HG03139 (cell line): ENCODE measurements around the gene NIN.

Experiments
- ATAC-seq: cut with Tn5 transposase; IDR thresholded peaks from one replicate; pipeline ENCODE4 v1.9.1; 2021; ENCODE audit not compliant: unreplicated experiment

The NIN gene

DNA sequence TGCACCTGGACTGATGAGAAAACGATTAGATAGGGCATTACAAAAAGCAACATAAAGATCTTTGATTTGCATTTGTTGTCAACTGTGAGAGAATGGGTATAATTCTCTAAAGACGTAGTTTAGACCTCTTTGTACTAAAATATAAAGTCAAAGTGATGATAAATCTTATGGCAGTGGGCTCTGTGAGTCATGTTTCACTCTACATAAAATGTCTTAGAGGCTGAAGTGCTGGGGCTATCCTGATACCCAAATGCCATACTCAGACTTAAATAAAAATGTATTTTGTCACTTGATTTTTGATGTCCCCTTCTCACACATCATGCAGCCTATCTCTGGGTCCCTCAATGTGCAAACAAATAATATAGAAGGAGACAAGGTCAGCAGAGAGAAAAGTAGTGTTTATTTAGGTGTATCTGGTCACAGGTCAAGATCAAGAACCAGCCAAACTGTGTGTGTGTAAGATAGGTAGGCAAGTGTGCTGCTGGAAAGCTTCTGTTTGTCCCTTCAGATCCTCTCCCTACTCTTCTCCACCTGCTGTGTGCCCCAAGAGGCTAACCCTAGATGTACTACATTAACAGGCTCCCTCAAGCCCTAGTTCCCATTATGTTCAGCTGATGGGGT, 7.0 kb upstream of the NIN start:
- no peak for ATAC-seq

GRCh38 chr14:50837271-50837670, 6.3 kb upstream of the NIN start:
- ATAC-seq: no peak

DNA sequence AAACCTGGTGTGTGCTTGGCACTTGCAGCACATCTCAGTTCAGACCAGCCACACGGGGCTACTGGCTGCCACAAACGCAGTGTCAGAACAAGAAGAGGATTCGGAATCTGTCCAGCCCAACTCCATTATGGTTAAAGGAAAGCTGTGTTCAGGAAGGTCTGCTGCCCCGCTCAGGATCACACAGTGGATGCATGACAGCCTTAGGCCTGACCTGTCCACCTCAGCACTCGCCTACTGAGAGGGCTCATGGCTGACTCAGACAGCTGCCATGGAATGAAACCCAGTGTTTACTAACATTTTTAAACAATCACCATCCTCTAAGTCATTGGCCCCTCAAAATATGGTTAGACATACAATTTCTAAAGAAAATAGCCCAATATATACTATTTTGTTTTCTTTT, 5.6 kb upstream of the NIN start:
- no peak for ATAC-seq

GRCh38 chr14:50835280-50835679, 4.3 kb upstream of the NIN start:
- no peak for ATAC-seq

- ATAC-seq: no peak
Measured at GRCh38 chr14:50834802-50835276, 3.9 kb upstream of the NIN start.

DNA sequence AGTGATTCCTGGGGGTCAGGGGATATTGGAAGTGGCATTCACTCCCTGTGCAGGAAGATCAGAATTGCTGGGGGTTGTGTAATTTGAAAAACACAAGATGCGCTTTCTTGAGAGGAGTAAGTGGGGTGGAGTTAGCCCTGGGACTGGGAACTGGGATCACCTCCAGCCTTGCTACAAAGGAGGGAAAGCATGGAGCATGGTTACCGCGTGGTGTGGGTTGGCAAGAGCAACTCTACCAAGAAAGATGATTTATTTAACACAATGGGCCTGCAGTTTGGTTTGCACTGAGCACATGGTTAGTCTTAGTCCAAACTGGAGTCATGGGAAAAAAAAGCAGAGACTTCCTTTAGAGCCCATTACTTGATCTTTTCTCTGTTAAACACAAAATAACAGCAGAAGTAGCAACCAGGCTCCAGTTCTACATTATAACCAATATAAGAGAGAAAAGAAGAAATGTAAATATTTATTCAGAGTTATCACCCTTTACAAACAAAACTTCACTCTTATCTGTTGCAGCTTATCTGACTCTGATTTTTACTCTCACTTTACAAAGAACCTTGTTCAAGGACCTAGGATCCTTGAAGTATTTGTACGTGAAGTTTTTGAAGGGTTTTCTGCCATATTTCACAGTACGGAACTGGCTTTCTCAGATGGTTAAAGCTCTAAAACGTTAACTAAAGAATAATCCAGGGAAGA, 2.1 kb upstream of the NIN start:
- no peak for ATAC-seq

DNA sequence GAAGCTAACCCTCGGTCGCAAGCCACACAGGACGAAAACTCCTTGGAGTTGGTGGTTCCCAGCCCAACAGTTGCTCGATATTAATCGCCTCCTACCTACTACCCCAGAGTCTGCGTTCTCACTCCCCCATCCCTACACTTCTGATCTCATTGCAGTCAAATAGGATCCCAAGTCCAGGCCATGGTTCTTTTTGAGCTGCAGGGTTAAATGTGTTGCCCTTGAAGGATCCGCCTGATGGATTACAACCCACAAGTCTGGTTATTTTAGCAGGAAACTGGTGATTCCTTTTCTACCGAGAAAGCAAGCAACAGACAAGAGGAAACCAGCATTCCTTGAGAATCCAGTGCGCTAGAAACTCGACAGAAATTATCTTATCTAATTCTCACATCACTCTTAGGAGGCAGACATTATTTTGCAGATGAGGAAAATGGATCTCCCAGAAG, 785 bp upstream of the NIN start:
- ATAC-seq: no peak

DNA sequence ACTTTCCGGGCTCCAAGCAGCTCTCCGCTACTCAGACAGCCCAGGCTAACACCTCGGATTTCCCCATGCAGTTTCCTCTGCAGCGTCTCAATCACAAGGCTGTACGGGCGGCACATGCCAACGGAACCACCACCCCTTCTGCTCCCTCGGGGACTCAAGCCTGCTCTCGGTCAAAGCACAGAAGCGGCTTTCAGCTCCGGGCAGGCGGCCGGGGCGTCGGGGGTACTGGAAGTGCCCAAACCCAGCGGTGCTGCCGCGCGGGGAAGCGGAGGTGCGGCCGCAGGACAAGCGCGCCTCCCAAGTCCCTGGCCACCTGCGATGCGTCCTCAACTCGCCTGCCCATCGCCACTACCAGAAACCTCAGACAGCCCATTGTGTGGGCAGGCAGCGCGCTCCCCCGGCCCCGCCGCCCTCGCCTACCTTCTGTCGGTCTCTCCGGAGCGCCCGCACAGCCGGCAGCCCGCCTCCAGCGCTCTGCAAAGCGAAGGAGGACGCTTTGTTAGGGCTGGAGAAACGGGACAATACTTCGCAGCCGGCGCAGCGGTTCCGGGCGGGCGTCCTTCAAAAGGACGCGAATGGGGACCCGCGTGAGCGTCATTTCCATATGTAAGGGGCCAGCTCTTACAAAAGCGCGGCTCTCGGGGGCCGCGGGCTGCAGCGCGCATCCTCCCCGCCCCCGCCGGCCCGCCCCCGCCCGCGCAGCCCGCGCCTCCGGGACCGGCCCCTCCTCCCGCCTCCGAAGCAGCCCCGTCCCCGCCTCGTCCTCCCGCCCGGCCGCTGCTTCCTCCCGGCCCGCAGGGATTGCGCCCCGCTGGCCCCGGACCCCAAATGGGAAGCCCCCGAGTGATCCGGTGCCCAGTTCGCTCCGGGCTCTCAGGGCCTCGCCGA, 674 bp downstream of the NIN start:
- peak; percentile 29 for ATAC-seq

GRCh38 chr14:50829489-50830043, 1.4 kb downstream of the NIN start:
- no peak for ATAC-seq

DNA sequence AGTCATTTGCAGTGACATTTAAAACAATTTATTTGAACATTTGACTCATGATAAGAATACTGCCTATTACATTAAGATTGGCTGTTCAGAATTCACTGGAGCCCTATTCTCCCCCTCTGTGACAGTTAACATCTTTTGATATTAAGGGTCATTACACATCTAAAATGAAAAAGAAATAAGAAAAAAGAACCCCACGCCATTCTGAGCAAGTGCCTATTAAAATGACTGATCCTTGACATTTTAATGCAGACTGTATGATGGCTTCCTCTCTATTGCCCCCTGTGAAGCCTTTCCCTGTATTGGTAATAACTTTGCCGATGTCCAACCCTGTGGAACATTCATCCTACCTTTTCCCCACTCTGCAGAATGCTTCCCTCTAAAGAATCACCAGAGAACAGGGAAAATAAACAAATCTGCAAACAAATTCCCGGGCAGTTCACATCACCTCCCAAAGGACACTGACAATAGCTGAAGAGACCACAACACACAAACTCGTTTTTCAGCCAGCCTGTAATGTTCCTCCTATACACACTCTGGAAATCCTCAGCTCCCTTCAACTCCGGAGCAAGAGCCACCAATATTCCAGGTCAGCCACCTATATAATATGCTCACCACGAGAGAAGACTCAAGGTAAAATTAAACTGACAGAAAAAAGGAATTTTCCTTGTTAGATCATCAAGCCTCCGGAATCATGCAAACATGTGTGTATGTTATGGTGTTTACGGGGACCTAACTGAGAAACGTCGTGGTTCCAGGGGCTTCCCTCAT, 2.1 kb downstream of the NIN start:
- no peak for ATAC-seq

- ATAC-seq: no peak
Measured at GRCh38 chr14:50826681-50827080, 4.3 kb downstream of the NIN start.

- ATAC-seq: no peak
Measured at GRCh38 chr14:50825307-50825706, 5.7 kb downstream of the NIN start.

GRCh38 chr14:50823762-50824636, 7.0 kb downstream of the NIN start:
- peak; percentile 77 for ATAC-seq

DNA sequence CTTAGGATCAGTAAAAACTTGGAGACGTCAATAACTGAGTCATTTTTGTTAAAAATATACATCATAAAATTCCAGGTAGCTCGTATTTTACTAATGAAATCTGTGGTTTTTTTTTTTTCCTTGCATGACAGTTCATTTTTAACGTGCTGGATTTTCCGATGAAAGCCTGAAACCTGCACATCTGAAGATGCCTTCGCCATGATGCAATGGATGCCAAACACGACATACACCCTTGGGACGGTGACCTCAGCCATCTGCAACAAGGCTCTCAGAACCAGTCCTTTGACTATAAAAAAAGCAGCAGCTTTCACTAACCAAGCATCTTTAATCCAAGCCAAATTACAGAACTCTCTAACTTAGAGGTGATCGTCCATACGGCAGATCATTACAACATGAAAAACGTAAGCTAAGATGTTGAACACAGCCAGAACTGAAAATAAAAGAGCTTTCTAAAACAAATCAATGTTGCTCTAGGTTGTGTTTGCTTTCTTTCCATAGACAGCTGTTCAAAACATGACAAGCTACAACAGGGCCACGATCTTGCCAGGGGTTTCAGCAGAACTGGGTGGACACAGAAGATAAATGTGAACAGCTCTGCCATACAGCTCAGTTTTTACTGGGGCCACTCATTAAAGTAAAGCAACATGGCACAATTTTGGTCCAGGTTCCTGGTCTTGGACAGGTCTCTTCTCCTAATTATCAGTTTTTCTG, 7.8 kb downstream of the NIN start:
- peak; percentile 6 for ATAC-seq

DNA sequence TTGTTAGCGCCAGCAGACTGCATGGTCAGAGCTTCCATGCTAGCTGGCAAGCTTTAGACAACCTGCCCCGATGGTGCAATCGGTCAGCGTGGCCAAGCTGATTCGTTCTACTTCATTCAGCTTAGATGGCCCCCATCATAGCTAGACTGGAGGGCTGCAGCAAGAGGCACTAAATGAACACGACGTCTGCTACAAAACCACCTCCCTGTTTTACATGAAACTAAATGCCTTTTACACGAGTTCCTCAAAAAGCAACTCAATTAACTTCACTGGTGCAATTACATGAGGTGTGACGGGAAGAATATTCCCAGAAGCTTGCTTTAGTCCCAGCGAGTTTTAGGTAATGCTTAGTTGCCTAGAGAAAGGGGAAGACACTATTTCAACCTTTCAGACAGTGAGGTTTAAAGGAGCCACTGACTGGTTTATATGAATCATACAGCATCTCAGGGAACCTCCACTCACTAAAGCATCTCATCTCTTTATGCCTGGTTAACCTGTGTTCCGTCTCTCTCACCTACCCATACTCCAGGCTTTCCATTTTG, 8.4 kb downstream of the NIN start:
- no peak for ATAC-seq

- no peak for ATAC-seq
Measured at GRCh38 chr14:50821510-50822464, 9.2 kb downstream of the NIN start.

DNA sequence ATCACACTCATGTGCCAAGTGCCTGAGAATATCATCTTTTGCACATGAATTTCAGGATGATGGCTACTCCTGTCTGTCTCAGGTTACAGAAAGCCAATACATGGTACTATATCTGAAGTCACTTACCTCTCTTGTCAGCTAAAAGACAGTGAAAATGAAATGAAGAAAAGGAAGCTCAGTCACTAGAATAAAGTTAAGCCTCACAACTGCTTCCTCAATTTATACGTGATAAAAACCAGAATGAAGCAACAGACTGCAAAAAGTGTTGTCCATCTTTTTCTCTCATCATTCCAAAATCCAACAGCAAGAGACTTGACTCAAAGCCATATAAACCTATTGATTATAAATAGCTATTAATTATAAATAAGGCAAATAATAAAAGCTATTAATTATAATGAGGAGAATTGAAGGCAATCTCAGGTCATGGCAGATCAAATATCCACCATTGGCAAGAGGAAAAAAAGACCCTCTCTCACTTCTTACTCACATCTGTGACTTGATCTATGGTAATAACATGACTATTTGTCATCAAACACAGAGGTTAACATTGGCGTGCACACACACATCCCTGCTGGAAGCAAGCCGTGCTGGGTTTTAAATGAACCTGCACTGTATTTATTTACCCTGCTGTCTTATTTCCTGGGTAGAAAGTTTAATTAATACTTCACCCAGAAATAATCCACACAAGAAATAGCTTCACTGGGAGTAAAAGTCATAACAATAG, 10.0 kb downstream of the NIN start:
- ATAC-seq: no peak
